IMR-90 (cell line): ENCODE measurements around the gene WDR48. TPM values are rescaled to one million over a fixed set of nuclear protein-coding genes. Genes with fewer than 3 reads are reported as not detected.

Experiments used
- ATAC-seq: fragments of 200-7000 bp; cut with Tn5 transposase; 2 replicates; pipeline ENCODE4 v1.9.1; 2020; ENCODE audit warnings: low read depth, mild to moderate bottlenecking, moderate library complexity
- BruUV-seq: library from RNA; stranded (reverse); fragments of 400-500 nt; replicated peaks from 2 replicates; lab custom pipeline; 2021; lab: Mats Ljungman, UMichigan
- CTCF ChIA-PET: fragments of 300-600 bp; formaldehyde crosslinking; extraction: SDS; loops from one replicate; lab custom pipeline; 2021; ENCODE audit warnings: antibody characterized with exemption; lab: Yijun Ruan, JAX
- POLR2A ChIA-PET: fragments of 300-600 bp; sonication (Branson Sonifier 250); formaldehyde crosslinking; loops from one replicate; lab custom pipeline; 2022; ENCODE audit warnings: antibody characterized with exemption; ENCODE audit not compliant: unreplicated experiment; lab: Charles Lee
- DNase-seq: peaks from one replicate; pipeline ENCODE4 v3.0.0; 2013
- H2AFZ ChIP-seq: replicated peaks from 2 replicates; pipeline ENCODE3; 2013; ENCODE audit warnings: low read length, mild to moderate bottlenecking; ENCODE audit not compliant: poor library complexity
- H2AK5ac ChIP-seq: 2 replicates; pipeline ENCODE4 v1.6.1; 2013; ENCODE audit warnings: low read depth, low read length, inconsistent platforms
- H2AK9ac ChIP-seq: replicated peaks from 2 replicates; pipeline ENCODE3; 2013; ENCODE audit warnings: mild to moderate bottlenecking, low read depth, low read length, moderate library complexity; ENCODE audit not compliant: poor library complexity
- H2BK120ac ChIP-seq: 2 replicates; pipeline ENCODE4 v1.6.1; 2013; ENCODE audit warnings: low read depth, low read length, inconsistent platforms
- H2BK15ac ChIP-seq: 3 replicates; pipeline ENCODE4 v1.6.1; 2013; ENCODE audit warnings: low read depth, low read length, inconsistent platforms
- H2BK20ac ChIP-seq: 2 replicates; pipeline ENCODE4 v1.6.1; 2013; ENCODE audit warnings: low read depth, mild to moderate bottlenecking, inconsistent platforms, low read length, moderate library complexity
- H2BK5ac ChIP-seq: 2 replicates; pipeline ENCODE4 v1.6.1; 2013; ENCODE audit warnings: mild to moderate bottlenecking, low read depth, low read length, inconsistent platforms; ENCODE audit not compliant: poor library complexity, severe bottlenecking
- H3K14ac ChIP-seq: replicated peaks from 2 replicates; pipeline ENCODE4 v1.6.1; 2013; ENCODE audit warnings: low read depth, low read length, inconsistent platforms
- H3K18ac ChIP-seq: 2 replicates; pipeline ENCODE4 v1.6.1; 2013; ENCODE audit warnings: low read depth, low read length, control low read depth
- H3K23ac ChIP-seq: 2 replicates; pipeline ENCODE4 v1.6.1; 2013; ENCODE audit warnings: low read depth, low read length, inconsistent platforms
- H3K27ac ChIP-seq: 2 replicates; pipeline ENCODE4 v1.5.1; 2013; ENCODE audit warnings: mild to moderate bottlenecking, control low read depth, low read length; ENCODE audit not compliant: insufficient read depth
- H3K27me3 ChIP-seq: 2 replicates; pipeline ENCODE4 v1.6.1; 2013; ENCODE audit warnings: low read length; ENCODE audit not compliant: control insufficient read depth, insufficient read depth
- H3K36me3 ChIP-seq: 2 replicates; pipeline ENCODE4 v1.6.1; 2013; ENCODE audit warnings: low read length, mixed read lengths; ENCODE audit not compliant: control insufficient read depth, insufficient read depth
- H3K4ac ChIP-seq: 2 replicates; pipeline ENCODE4 v1.6.1; 2013; ENCODE audit warnings: low read depth, low read length, inconsistent platforms
- H3K4me1 ChIP-seq: 2 replicates; pipeline ENCODE4 v1.6.1; 2013; ENCODE audit warnings: low read length, mixed read lengths; ENCODE audit not compliant: control insufficient read depth, insufficient read depth
- H3K4me2 ChIP-seq: 2 replicates; pipeline ENCODE4 v1.6.1; 2013; ENCODE audit warnings: low read depth, mild to moderate bottlenecking, control low read depth, low read length, moderate library complexity
- H3K4me3 ChIP-seq: 2 replicates; pipeline ENCODE4 v1.5.1; 2013; ENCODE audit warnings: low read depth, mild to moderate bottlenecking, control low read depth, low read length, moderate library complexity; ENCODE audit not compliant: insufficient read depth
- H3K56ac ChIP-seq: 2 replicates; pipeline ENCODE4 v1.6.1; 2013; ENCODE audit warnings: low read length, inconsistent platforms; ENCODE audit not compliant: insufficient read depth; ENCODE audit errors: extremely low read depth
- H3K79me1 ChIP-seq, 2 experiments: 2 replicates each; pipeline ENCODE4 v1.6.1; 2013; ENCODE audit warnings: low read length in 2 of 2, inconsistent platforms in 1 of 2, low read depth in 1 of 2
- H3K9ac ChIP-seq: 2 replicates; pipeline ENCODE4 v1.6.1; 2013; ENCODE audit warnings: low read depth, low read length, control low read depth
- H3K9me1 ChIP-seq: 2 replicates; pipeline ENCODE4 v1.6.1; 2013; ENCODE audit warnings: low read length, inconsistent platforms; ENCODE audit not compliant: insufficient read depth
- H3K9me3 ChIP-seq: 2 replicates; pipeline ENCODE4 v1.6.1; 2013; ENCODE audit warnings: low read length; ENCODE audit not compliant: control insufficient read depth, insufficient read depth
- H4K20me1 ChIP-seq: 2 replicates; pipeline ENCODE4 v1.6.1; 2013; ENCODE audit warnings: low read length, inconsistent platforms; ENCODE audit not compliant: insufficient read depth
- H4K5ac ChIP-seq: 2 replicates; pipeline ENCODE4 v1.6.1; 2013; ENCODE audit warnings: mild to moderate bottlenecking, low read depth, low read length, control low read depth
- H4K8ac ChIP-seq, 2 experiments: 2 replicates each; pipeline ENCODE4 v1.6.1; 2013; ENCODE audit warnings: low read depth in 2 of 2, low read length in 2 of 2, control low read depth in 1 of 2, inconsistent platforms in 1 of 2
- H4K91ac ChIP-seq: 2 replicates; pipeline ENCODE4 v1.6.1; 2013; ENCODE audit warnings: low read depth, low read length, inconsistent platforms; ENCODE audit not compliant: insufficient read depth
- BHLHE40 ChIP-seq: fragments of 150-350 bp; IDR thresholded peaks from 2 replicates; pipeline ENCODE4 v1.6.1; 2016; ENCODE audit warnings: mild to moderate bottlenecking, low read depth, low read length
- CEBPB ChIP-seq: IDR thresholded peaks from 2 replicates; pipeline ENCODE4 v1.6.1; 2012; ENCODE audit warnings: low read depth, low read length, improper control_type of control experiment
- CHD1 ChIP-seq: IDR thresholded peaks from 2 replicates; pipeline ENCODE4 v1.6.1; 2012; ENCODE audit warnings: low read depth, low read length, improper control_type of control experiment
- CTCF ChIP-seq: conservative IDR thresholded peaks from 2 replicates; pipeline ENCODE4 v1.5.1; 2012; ENCODE audit warnings: mild to moderate bottlenecking, low read depth, low read length, improper control_type of control experiment
- ELK1 ChIP-seq: fragments of 150-350 bp; IDR thresholded peaks from 2 replicates; pipeline ENCODE4 v1.6.1; 2016; ENCODE audit warnings: low read depth, mild to moderate bottlenecking, low read length, moderate library complexity, borderline replicate concordance
- FOS ChIP-seq: fragments of 150-350 bp; IDR thresholded peaks from 2 replicates; pipeline ENCODE4 v1.6.1; 2016; ENCODE audit warnings: low read depth, low read length
- MAFK ChIP-seq: IDR thresholded peaks from 2 replicates; pipeline ENCODE4 v1.6.1; 2012; ENCODE audit warnings: low read depth, low read length, improper control_type of control experiment
- MAZ ChIP-seq: IDR thresholded peaks from 2 replicates; pipeline ENCODE4 v1.6.1; 2012; ENCODE audit warnings: low read depth, mild to moderate bottlenecking, low read length, improper control_type of control experiment, moderate library complexity, borderline replicate concordance
- MXI1 ChIP-seq: IDR thresholded peaks from 2 replicates; pipeline ENCODE4 v1.6.1; 2012; ENCODE audit warnings: low read depth, mild to moderate bottlenecking, low read length, moderate library complexity, borderline replicate concordance
- NFE2L2 ChIP-seq: fragments of 150-350 bp; IDR thresholded peaks from 2 replicates; pipeline ENCODE4 v1.6.1; 2016; ENCODE audit warnings: low read depth, mild to moderate bottlenecking, low read length
- POLR2A ChIP-seq: IDR thresholded peaks from 2 replicates; pipeline ENCODE4 v1.6.1; 2012; ENCODE audit warnings: mild to moderate bottlenecking, low read depth, low read length
- RAD21 ChIP-seq: IDR thresholded peaks from 2 replicates; pipeline ENCODE4 v1.6.1; 2012; ENCODE audit warnings: low read length, improper control_type of control experiment
- RCOR1 ChIP-seq: IDR thresholded peaks from 2 replicates; pipeline ENCODE4 v1.6.1; 2012; ENCODE audit warnings: mild to moderate bottlenecking, low read length, improper control_type of control experiment; ENCODE audit not compliant: insufficient replicate concordance
- RFX5 ChIP-seq: IDR thresholded peaks from 2 replicates; pipeline ENCODE4 v1.8.0; 2012; ENCODE audit warnings: low read depth, mild to moderate bottlenecking, low read length, moderate library complexity
- SMC3 ChIP-seq: fragments of 150-350 bp; IDR thresholded peaks from 2 replicates; pipeline ENCODE4 v1.6.1; 2016; ENCODE audit warnings: low read depth, mild to moderate bottlenecking, antibody characterized with exemption, low read length, moderate library complexity
- USF2 ChIP-seq: fragments of 150-350 bp; IDR thresholded peaks from 2 replicates; pipeline ENCODE4 v1.6.1; 2017; ENCODE audit warnings: mild to moderate bottlenecking, antibody characterized with exemption, low read length, low read depth
- WGBS, 2 experiments: methylation state at CpG; one replicate each; pipeline versions ENCODE4 v1.1.5 to v1.1.7; 2013; ENCODE audit warnings: missing lambda C conversion rate in 2 of 2; ENCODE audit not compliant: insufficient read length in 1 of 2; ENCODE audit errors: extremely low coverage in 2 of 2; 5-methylcytosine and 5-hydroxymethylcytosine counted together
- dilution Hi-C: fragments of 300-500 bp; cut with HindIII; formaldehyde crosslinking; loops from one replicate; pipeline ENCODE4 v1.14.3; 2018; ENCODE audit warnings: low sequenced_read_pairs; ENCODE audit not compliant: unreplicated experiment
- in situ Hi-C: fragments of 300-500 bp; cut with MboI; formaldehyde crosslinking; loops from 3 replicates; pipeline ENCODE4 v1.14.3; 2019; ENCODE audit warnings: low sequenced_read_pairs, inconsistent platforms, mixed read lengths
- intact Hi-C: fragments of 100-400 bp; cut with micrococcal nuclease; formaldehyde crosslinking; loops from 2 replicates; pipeline ENCODE4 v1.10.0; 2022
- polyA plus RNA-seq, 3 experiments: library from polyadenylated mRNA; depleted of rRNA; stranded (reverse); fragments of >200 nt; gene quantifications; 2 replicates each; pipeline ENCODE4 v1.2.3, GENCODE V29; 2012; ENCODE audit warnings: low replicate concordance in 1 of 3
- total RNA-seq: library from RNA; depleted of rRNA; stranded (reverse); fragments of >200 nt; gene quantifications from 2 replicates; pipeline ENCODE4 v1.2.3, GENCODE V29; 2012

The WDR48 gene
- total and polyA plus RNA-seq, 2 of the 4 experiments (the other 2 are of a cell fraction): 14.4 to 41.2 TPM

- POLR2A ChIA-PET: no interaction called here
- no peaks in the 10 kb centered on the region for H3K27me3 ChIP-seq
- no peak overlapping the region for H2AFZ ChIP-seq
- no peak overlapping the region for H2BK15ac ChIP-seq
- H4K91ac ChIP-seq: no peak overlapping the region
- no peak for DNase-seq
- H3K27ac ChIP-seq: no peak overlapping the region
- H3K14ac ChIP-seq: no peak overlapping the region
- no peak overlapping the region for H2BK120ac ChIP-seq
- no peak overlapping the region for H3K56ac ChIP-seq
- ATAC-seq: no peak
- intact Hi-C loops (no loop called here), in situ Hi-C loops (no loop called here), dilution Hi-C loops (no loop called here)
- H3K79me1 ChIP-seq: peaks cover 17 to 54% of the 10 kb centered on the region in 2 experiments
- no peak overlapping the region for H4K5ac ChIP-seq
- no peak overlapping the region for H2BK20ac ChIP-seq
- no peak overlapping the region for H3K9ac ChIP-seq
- H3K4me1 ChIP-seq: no peaks in the 10 kb centered on the region
- CTCF ChIA-PET: no interaction called here
- H3K18ac ChIP-seq: no peak overlapping the region
- WGBS, 2 experiments: 83% methylated on average over 1 of the region's 9 CpGs; no CpG with 5 or more reads in 1 of the 2 experiments
- H3K9me1 ChIP-seq: peaks cover 4% of the 10 kb centered on the region
- H2AK5ac ChIP-seq: no peak overlapping the region
- no peak overlapping the region for H2BK5ac ChIP-seq
- no peak overlapping the region for H3K23ac ChIP-seq
- BruUV-seq: no TSS peak
- peaks cover 44% of the 10 kb centered on the region for H3K36me3 ChIP-seq
- no peak overlapping the region for H4K8ac ChIP-seq
- no peak overlapping the region for H3K4me3 ChIP-seq
- H2AK9ac ChIP-seq: no peak overlapping the region
- TF ChIP-seq CHD1 (no peak), NFE2L2 (no peak), RAD21 (no peak), MXI1 (no peak), USF2 (no peak), RCOR1 (no peak), BHLHE40 (no peak), CTCF (no peak), MAFK (no peak), MAZ (no peak), CEBPB (no peak), ELK1 (no peak), FOS (no peak), SMC3 (no peak), RFX5 (no peak), POLR2A (no peak)
- no peaks in the 10 kb centered on the region for H3K9me3 ChIP-seq
- no peak overlapping the region for H3K4me2 ChIP-seq
- H4K20me1 ChIP-seq: peaks cover 55% of the 10 kb centered on the region
- H3K4ac ChIP-seq: no peak overlapping the region
Measured at GRCh38 chr3:39100500-39100886, 48.7 kb downstream of the WDR48 start.
